Posterior cingulate gyrus (tissue), 11 donors: Measurements from ENCODE around the gene CPED1.
"Not testable (repeated sequence)": the region's sequence is repeated elsewhere in the genome, so short reads cannot be mapped to it uniquely, and the experiment has no call there.

Experiments used
- DNase-seq, 10 donors: peaks; one replicate each; pipeline versions ENCODE4 v3.0.0 to v3.0.0-alpha.2; 2020 to 2021; ENCODE audit warnings: mixed read lengths in 3 of 10
- intact Hi-C: fragments of 100-400 bp; cut with DNase I; formaldehyde crosslinking; loops from one replicate; pipeline ENCODE4 v1.15.1; 2023

CPED1 gene

GRCh38 chr7:120994512-120995410, 6.2 kb downstream of the CPED1 start:
- intact Hi-C loops = no loop called here
- no peak for DNase-seq

DNA sequence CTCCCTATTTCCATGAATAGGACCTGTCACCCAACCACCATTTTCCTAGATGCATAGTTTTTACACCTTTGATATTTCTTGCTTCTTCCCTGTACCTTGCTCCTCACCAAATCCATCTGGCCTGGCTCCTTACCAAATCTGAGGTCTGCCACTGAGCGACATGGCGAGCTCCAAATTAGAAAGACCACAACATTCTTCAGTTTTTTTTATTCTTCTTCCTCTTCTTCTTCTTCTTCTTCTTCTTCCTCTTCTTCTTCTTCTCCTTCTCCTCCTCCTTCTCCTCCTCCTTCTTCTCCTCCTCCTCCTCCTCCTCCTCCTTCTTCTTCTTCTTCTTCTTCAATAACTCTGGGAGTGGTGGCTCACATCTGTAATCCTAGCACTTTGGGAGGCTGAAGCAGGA, 7.1 kb downstream of the CPED1 start:
- no peak for DNase-seq
- intact Hi-C loops = no loop called here

DNA sequence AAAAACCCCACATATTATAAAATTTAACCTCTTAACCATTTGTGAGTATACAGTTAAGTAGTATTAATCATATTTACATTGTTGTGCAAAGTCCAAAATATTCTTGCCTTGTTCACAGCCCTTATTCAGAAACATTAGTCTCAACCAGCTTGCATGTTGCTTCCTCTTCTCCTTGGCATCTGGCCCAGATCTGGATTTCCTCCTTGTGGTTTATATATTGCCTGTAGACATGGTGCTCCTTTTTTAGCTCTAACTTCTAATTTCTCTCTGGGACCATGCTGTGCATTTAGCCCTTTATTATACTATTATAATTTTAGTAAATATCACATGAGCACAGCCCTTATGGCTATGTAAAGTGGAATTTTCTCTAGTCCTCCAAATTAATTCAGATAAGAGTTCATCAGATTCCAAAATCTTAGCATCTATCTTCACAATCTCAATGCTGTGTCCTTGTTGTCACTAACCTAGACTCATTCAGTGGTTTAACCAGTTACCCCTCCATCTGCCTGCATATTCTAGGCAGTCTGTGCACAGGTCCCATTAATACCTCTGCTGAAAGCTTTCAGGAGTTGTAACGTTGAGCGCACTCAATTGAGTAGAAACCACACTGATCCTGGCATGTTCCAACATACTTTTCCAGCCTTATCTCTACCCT, 7.9 kb downstream of the CPED1 start:
- peak in 2 of 10 donors; percentile 19 to 44 for DNase-seq
- intact Hi-C loops = no loop called here

DNA sequence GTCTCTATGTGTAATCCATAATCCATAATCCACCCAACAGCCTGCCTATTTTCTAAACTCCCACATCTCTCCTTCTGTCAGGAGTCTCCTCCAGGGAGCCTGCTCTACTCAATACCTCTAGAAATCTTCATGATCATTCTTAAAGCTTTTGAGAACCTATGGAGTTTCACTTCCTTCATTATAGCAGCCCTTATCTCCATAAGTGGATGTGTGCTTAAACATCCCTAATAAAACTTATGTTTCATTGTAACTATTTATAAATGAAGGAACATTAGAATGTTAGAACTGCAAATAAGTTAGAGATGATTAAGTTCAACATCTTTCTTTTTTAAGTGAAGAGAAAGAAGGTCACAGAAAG, 8.5 kb downstream of the CPED1 start:
- intact Hi-C loops = no loop called here
- DNase-seq = no peak

DNA sequence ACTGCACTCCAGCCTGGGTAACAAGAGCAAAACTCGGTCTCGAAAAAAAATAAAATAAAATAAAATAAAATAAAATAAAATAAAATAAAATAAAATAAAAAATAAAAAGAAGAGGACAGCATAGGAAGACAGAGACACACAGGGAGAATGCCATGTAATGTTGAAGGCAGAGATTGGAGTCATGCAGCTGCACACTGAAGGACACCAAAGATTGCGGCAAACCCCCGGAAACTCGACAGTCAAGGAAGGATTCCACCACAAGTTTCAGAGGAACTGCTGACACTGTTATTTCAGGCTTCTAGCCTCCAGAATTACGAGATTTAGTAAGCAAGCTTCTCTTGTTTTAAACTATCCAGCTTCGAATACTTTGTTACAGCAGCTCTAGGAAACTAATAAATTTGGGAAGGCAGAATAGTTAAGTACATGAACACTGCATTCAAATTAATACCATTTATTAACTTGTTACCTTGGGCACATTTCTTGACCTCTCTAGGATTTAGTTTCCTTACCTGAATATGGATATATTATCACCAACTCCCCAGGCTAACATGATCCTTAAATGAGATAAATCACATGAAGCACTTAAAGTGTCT, 9.5 kb downstream of the CPED1 start:
- intact Hi-C loops = no loop called here
- DNase-seq = peak in 3 of 10 donors; percentile 11 to 81 (median 22)

- DNase-seq = no peak
Observed at GRCh38 chr7:120998520-120998919, 10.0 kb downstream of the CPED1 start.

DNA sequence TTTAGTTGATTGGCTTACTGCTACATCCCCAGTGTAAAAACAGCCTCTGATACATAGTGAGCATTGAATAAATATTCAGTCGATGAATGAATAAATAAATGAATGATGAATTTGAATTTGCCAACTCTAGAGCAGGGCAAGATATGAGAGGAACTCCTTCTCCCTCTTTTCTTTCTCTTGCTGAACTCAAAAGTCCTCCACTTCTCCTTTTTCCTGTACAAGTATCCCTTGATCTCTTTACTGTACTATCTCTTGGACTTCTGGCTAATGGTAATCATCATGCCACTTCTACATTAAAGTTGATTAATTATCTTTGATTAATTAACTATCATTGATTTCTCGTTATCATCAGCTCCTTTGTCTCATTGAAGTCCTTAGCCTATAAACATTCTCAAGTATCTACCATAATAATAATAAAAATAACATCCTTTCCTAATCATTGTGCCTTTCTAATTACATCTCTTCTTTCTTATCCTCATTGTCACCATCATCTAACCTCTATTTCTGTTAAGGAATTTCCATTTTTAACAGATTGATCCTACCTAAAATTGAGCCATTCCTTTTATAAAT, 10.6 kb downstream of the CPED1 start:
- intact Hi-C loops = no loop called here
- DNase-seq = no peak

More at GRCh38 chr7:120998520-120998919, 10.0 kb downstream of the CPED1 start:
- intact Hi-C loops = no loop called here

DNA sequence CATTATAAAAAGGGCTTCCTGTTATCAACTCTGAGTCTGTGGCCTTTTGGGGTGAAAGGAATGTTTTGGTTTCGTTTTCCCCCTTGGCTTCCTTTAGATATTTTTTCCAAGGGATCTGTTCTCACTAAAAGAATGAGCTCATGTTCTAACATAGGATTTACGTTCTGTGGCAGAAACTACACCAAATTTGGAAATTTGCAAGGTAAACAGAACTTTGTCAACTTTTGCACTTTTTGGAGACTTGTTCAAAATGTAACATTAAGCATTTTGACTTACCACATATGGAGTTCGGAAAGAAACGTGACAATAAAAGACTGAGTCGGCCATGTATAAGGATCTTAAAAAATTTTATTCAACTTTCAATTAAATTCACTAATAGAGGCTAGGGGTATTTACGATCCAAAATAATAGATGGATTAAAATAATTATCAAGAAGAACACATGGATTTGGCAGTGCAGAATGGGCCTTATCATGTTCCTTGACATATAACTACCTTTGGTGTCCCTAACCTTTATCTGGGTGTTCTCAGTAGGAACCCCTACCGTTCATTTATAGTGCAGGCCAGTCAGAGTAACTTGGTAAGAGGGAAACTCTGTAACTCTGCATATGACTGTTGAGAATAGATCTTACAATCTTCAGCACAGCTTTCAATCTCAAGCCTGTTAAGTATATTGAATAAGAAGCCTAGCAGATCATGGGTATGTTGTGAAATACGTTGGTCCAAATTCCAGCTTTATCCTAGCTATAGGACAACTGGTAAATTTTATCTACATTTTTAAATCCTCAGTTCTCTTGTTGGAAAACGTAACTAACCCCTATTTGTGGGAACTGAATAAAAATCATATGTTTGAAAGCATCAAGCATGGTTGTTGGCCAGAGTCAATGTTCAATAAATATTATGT, 11.8 kb downstream of the CPED1 start:
- intact Hi-C loops = no loop called here
- DNase-seq = no peak

DNA sequence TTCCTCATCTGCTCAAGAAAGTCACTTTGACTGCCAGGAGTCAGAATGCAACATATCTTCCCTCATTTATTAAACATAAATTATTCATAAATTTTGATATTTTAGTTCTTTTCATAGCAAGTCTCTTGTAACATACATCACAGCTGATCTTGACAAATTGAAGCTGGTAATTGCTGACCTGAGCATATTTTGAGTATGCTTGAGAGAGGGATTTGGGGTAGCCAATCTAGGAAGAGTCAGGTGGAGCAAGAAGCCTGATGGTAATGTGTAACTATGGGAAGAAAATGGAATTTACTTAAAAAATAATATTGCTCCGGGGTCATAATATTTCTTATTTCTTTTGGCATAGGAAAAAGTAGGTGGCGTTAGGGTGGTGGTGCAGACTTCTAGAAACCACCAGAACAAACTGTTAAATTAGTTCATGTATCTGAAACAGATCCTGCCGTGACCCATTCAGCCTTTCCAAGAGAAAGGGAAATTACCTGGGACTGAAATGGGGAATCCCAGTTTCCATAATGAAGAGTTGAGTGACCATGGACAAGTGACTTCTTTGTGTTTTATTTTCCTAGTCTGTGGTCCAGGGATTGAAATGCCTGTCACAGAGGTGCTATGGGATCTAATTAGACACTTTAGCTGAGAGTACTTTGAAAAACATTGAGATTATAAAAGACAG, 12.9 kb downstream of the CPED1 start:
- no peak for DNase-seq

DNA sequence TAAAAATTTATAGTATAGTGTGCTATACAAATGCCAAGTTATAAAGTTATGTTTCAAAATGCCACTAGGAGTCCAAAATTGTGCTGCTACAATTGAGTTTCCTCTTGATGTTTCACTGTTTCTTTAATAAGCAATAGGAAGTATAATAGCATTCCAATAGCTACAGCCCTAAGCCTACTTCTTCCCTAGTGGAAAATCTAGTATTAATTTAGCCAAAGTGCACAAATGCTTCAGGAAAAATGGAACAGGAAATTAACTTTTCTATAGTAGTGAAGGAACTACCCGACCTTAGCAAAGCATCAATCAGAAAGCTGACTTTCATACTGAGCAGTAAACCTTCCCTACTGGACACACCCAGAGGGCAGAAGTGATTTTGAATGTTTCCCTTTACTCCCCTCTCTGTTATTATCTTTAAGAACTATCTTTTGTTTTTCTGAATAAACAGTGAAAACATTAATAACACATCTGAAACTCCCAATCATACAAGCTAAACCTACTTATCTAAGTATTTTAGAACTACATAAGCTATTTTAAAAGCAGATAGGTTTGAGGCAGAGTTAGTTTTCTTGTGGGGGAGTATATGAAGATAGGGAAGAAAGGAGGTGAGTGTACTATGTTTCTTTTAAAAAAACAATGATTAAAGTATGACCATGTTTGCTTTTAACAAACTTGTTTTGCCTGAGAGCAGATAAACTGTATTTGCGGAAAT, 13.7 kb downstream of the CPED1 start:
- intact Hi-C loops = no loop called here
- DNase-seq = no peak

More for the DNA sequence above, 12.9 kb downstream of the CPED1 start:
- intact Hi-C loops = no loop called here

GRCh38 chr7:121002757-121003200, 14.3 kb downstream of the CPED1 start:
- intact Hi-C loops = no loop called here
- DNase-seq = no peak

GRCh38 chr7:121003986-121004685, 15.6 kb downstream of the CPED1 start:
- intact Hi-C loops = no loop called here

GRCh38 chr7:121005058-121005457, 16.5 kb downstream of the CPED1 start:
- DNase-seq, intact Hi-C loops: not testable (repeated sequence)

More at GRCh38 chr7:121003986-121004685, 15.6 kb downstream of the CPED1 start:
- peak in 1 of 10 donors; percentile 38 for DNase-seq

GRCh38 chr7:121005996-121006584, 17.6 kb downstream of the CPED1 start:
- intact Hi-C loops = no loop called here
- no peak for DNase-seq

GRCh38 chr7:121006711-121007315, 18.3 kb downstream of the CPED1 start:
- DNase-seq = no peak
- intact Hi-C loops = no loop called here

DNA sequence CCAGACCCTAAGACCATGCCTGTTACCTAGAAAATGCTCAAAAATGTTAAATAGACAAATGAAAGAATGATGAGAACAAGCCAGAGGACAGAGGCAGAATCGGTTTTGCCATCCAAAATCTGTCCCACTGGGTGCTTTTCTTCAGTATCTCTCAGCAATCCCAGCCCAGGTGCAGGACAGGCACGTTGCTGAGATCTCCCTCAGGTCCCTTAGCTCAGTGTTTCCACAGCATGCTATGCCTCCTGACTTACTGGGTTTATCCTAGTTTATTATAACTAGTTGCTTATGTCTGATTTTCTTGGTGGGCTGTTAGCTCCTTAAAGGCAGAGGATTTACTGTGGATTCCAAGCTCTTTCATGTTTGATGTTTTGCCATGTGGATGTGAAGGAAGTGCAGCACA, 20.3 kb downstream of the CPED1 start:
- DNase-seq = no peak
- intact Hi-C loops = no loop called here

GRCh38 chr7:121011401-121011800, 22.9 kb downstream of the CPED1 start:
- intact Hi-C loops = no loop called here
- no peak for DNase-seq
